Measurements from ENCODE around the gene CD1C. TPM values are rescaled to one million over a fixed set of nuclear protein-coding genes. Genes with fewer than 3 reads are reported as not detected.

Gene CD1C
- total RNA-seq, 2 experiments from 2014 or later = not detected

DNA sequence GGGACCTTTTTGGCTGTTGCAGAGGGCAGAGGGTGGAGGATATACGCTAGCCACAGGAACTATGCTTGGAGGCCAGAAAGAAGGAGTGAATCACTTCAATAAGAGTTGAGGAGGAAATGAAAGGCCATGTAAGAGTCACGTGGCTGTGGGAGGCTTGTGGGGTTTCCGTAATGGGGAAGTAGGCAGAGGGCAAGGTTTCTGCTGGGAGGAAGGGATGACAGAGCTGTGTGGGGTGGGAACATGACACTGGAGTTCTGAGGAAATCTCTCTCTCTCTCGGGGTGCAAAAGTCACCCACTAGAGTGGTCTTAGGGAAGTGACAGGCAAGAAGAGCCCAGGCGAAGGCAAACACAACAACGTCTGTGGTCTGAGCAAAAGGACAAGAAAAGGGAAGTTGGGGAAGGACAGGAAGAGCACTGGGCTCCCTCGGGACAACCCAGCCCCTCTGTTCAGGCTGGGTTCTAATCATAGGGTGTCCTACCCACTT, 3.9 kb upstream of the CD1C start:
- peak overlapping the region; percentile 38 for H3K27ac Mint-ChIP-seq
- POLR2A ChIA-PET = no interaction called here

DNA sequence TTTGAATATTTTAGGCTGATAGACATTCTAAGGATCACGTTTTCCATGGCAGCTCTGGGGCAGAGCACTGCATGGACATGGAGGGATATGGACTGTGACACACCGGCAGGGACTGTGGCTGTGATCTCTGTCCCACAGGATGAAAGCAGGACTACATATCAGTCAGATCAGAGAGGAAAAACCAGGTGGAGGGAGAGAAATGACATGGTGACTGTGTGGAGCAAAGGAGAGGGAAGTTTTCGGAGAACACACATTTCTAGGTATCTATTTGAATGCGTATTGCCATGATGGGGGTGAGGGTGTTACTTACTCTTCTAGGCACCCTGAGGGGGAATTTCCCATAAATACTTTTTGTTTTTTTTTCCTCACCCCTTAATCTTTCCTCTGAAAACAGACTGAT, 3.2 kb upstream of the CD1C start:
- Mint-ChIP-seq H3K27me3 (peaks cover 4% of the 10 kb centered on the region), H3K4me1 (peaks cover 10% of the 10 kb centered on the region), H3K27ac (no peak overlapping the region), H3K36me3 (ENCODE audit: low read depth) (no peaks in the 10 kb centered on the region), H3K9me3 (no peaks in the 10 kb centered on the region), H3K4me3 (no peak overlapping the region)
- DNase-seq = no peak
- CTCF ChIA-PET = no interaction called here
- POLR2A ChIA-PET = no interaction called here

More for the DNA sequence above, 3.9 kb upstream of the CD1C start:
- no peaks in the 10 kb centered on the region for H3K36me3 Mint-ChIP-seq (ENCODE audit: low read depth)
- no peak overlapping the region for H3K4me3 Mint-ChIP-seq
- peaks cover 4% of the 10 kb centered on the region for H3K9me3 Mint-ChIP-seq
- CTCF ChIA-PET = no interaction called here
- H3K27me3 Mint-ChIP-seq = peaks cover 4% of the 10 kb centered on the region
- no peak for DNase-seq
- H3K4me1 Mint-ChIP-seq = peaks cover 10% of the 10 kb centered on the region

DNA sequence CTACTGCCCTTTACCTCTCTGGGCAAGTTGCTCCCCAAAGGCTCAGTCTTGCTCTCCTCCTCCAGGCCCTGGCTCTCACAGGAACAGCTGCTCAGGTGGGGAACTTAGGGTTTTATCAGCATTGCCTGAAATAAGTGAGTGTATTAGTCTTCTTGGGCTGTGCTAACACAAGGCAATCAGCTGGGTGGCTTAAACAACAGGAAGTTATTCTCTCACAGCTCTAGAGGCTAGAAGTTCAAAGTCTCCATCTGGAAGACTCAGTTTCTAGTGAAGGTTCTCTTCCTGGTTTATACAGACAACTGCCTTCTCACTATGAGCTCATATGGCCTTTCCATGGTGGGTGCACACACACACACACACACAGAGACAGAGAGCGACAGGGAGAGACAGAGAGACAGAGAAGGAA, 2.8 kb upstream of the CD1C start:
- Mint-ChIP-seq H3K4me3 (no peak overlapping the region), H3K27me3 (peaks cover 4% of the 10 kb centered on the region), H3K27ac (no peak overlapping the region), H3K4me1 (peaks cover 10% of the 10 kb centered on the region), H3K36me3 (ENCODE audit: low read depth) (no peaks in the 10 kb centered on the region), H3K9me3 (no peaks in the 10 kb centered on the region)
- no peak for DNase-seq
- ChIA-PET CTCF (no interaction called here), POLR2A (no interaction called here)

DNA sequence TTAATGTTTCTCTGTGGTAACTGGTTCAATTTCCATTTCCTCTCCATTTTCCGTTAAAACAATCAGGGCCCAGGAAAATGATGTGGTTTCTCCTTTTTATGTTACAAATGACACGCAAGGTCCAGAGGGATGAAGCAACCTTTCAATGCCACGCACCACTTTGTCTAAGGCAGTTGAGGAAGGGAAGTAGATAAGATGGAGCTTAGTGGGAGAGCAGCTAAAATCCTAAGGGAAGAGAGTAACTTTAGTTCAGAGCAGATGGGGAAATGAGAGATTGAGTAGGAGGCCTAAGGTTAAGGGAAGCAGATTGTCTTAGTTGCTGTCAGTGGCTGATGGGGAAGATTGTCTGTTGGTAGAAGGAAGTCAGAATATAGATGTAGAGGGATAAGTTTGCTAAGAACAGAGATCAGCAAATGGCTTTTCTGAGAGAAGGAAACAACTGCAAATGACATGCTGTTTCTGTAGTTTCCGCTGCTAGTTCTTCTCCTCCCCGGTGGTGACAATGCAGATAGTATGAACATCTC, 660 bp downstream of the CD1C start:
- Mint-ChIP-seq H3K4me1 (peaks cover 8% of the 10 kb centered on the region), H3K27me3 (no peaks in the 10 kb centered on the region), H3K27ac (no peak overlapping the region), H3K36me3 (ENCODE audit: low read depth) (no peaks in the 10 kb centered on the region), H3K4me3 (no peak overlapping the region), H3K9me3 (no peaks in the 10 kb centered on the region)
- CTCF ChIA-PET = no interaction called here
- POLR2A ChIA-PET = no interaction called here
- DNase-seq = no peak

DNA sequence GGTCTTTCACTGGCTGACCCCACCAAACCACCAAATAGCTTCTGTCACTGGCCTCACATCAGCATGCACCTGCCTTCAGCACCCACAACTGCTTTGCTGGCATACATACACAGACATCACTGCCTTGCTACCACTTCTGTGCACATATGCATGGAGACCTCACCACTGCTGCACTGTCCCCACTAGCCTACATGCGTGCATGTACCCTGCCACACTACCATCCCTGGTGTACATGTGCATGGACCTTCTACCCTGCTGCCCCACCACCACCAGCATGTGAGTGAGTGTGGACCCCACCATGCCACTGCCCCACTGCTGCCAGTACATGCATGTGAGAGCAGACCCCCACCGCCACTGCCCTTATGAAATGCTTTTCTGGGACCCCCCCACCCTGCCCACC, 6.1 kb downstream of the CD1C start:
- Mint-ChIP-seq H3K9me3 (peaks cover 9% of the 10 kb centered on the region), H3K36me3 (ENCODE audit: low read depth) (no peaks in the 10 kb centered on the region), H3K4me1 (no peaks in the 10 kb centered on the region), H3K27me3 (peaks cover 12% of the 10 kb centered on the region), H3K4me3 (no peak overlapping the region), H3K27ac (no peak overlapping the region)
- CTCF ChIA-PET = no interaction called here
- no peak for DNase-seq
- POLR2A ChIA-PET = no interaction called here

DNA sequence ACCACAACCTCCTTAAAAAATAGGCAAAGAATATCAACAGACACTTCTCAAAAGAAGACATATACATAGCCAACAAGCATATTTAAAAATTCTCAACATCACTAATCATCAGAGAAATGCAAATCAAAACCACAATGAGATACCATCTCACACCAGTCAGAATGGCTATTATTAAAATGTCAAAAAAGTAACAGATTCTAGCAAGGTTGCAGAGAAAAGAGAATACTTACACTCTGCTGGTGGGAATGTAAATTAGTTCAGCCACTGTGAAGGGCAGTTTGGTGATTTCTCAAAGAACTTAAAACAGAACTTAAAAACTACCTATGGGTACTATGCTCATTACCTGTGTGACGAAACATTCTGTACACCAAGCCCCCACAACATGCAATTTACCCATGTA, 20.9 kb downstream of the CD1C start:
- Mint-ChIP-seq H3K36me3 (ENCODE audit: low read depth) (no peaks in the 10 kb centered on the region), H3K4me3 (no peak overlapping the region), H3K27me3 (no peaks in the 10 kb centered on the region), H3K4me1 (no peaks in the 10 kb centered on the region), H3K9me3 (peaks cover 3% of the 10 kb centered on the region), H3K27ac (no peak overlapping the region)
- CTCF ChIA-PET = no interaction called here
- DNase-seq = no peak
- POLR2A ChIA-PET = no interaction called here

DNA sequence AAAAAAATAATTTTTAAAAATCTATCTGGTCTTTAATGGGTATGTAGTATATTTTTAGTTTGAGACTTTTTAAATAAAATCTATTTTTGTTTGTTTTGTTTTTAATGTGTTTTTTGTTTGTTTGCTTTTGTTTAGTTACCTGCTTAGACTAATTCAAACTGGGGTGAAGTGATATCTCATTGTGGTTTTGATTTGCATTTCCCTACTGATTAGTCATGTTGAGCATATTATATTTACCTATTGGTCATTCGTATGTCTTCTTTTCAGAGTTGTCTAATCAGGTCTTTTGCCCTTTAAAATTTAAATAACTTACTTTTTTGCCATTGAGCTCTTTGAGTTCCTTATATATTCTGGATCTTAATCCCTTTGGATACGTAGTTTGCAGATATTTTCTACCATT, 21.3 kb downstream of the CD1C start:
- H3K27ac Mint-ChIP-seq = no peak overlapping the region
- CTCF ChIA-PET = no interaction called here
- no peaks in the 10 kb centered on the region for H3K4me1 Mint-ChIP-seq
- H3K4me3 Mint-ChIP-seq = no peak overlapping the region
- H3K27me3 Mint-ChIP-seq = no peaks in the 10 kb centered on the region
- POLR2A ChIA-PET = no interaction called here
- H3K36me3 Mint-ChIP-seq (ENCODE audit: low read depth) = no peaks in the 10 kb centered on the region
- peaks cover 3% of the 10 kb centered on the region for H3K9me3 Mint-ChIP-seq
- DNase-seq = no peak

DNA sequence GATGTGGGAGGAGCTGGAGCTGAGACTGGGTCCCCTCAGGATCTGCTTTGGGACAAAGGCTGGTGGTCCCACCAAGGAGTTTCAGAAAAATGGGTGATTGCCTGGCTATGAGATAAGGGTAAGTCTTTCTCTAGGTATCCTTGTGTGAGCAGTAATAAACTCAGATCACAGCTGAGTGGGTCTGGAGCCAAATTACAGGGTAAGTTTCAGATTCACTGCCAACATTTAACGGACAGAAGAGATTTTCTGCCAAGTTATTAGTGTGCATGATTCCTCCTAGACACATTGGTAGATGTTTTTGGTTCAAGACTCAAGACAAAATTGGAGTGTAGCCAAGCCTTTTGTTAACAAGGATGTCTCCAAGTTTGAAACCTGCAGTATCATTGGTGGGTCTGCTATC, 34.1 kb downstream of the CD1C start:
- no peak for DNase-seq
- Mint-ChIP-seq H3K27ac (no peak overlapping the region), H3K36me3 (ENCODE audit: low read depth) (no peaks in the 10 kb centered on the region), H3K4me1 (no peaks in the 10 kb centered on the region), H3K27me3 (peaks cover 5% of the 10 kb centered on the region), H3K9me3 (no peaks in the 10 kb centered on the region), H3K4me3 (no peak overlapping the region)
- CTCF ChIA-PET = no interaction called here
- POLR2A ChIA-PET = no interaction called here

DNA sequence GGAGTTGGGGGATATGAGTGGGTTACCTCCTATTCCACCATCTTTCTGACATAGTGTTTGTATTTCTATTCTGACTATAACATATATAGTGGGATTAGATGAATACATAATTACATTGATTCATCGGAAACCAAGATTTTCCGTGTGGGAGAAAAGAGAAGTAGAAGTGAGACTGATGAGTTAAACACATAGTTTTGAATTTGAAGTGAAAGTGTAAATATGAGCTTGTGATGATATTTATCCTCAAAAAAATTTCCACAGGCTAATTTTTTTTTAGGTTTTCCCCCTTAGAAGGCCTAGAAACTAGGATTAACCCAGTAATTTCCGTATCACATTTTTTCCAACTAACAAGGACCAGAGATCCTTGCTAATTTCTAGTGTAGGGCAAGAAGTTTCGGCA, 34.7 kb downstream of the CD1C start:
- ChIA-PET POLR2A (no interaction called here), CTCF (no interaction called here)
- Mint-ChIP-seq H3K36me3 (ENCODE audit: low read depth) (no peaks in the 10 kb centered on the region), H3K27ac (no peak overlapping the region), H3K27me3 (peaks cover 5% of the 10 kb centered on the region), H3K9me3 (no peaks in the 10 kb centered on the region), H3K4me1 (no peaks in the 10 kb centered on the region), H3K4me3 (no peak overlapping the region)
- no peak for DNase-seq

DNA sequence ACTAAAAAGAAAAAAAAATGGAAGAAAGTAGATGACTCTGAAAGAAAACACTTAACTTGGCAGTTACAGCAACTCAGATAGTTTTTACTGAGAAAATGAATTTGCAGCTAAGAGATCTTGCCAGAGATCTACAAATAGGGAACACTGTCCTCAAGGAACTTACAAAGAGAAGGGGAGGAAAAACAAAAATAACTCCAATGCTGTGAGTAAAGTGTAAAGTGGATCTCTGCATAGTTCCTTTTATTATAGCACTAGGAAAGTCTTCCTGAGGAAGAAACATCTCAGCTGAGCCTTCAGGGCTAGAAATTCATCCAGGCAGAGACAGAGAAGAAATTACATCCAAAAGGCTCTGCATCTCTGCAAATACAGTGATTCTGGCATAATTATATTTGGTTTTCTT, 37.8 kb downstream of the CD1C start:
- POLR2A ChIA-PET = no interaction called here
- CTCF ChIA-PET = no interaction called here
- H3K27ac Mint-ChIP-seq = no peak overlapping the region
- H3K9me3 Mint-ChIP-seq = no peaks in the 10 kb centered on the region
- H3K27me3 Mint-ChIP-seq = peaks cover 3% of the 10 kb centered on the region
- no peak overlapping the region for H3K4me3 Mint-ChIP-seq
- H3K4me1 Mint-ChIP-seq = no peaks in the 10 kb centered on the region
- DNase-seq = no peak
- H3K36me3 Mint-ChIP-seq (ENCODE audit: low read depth) = no peaks in the 10 kb centered on the region

DNA sequence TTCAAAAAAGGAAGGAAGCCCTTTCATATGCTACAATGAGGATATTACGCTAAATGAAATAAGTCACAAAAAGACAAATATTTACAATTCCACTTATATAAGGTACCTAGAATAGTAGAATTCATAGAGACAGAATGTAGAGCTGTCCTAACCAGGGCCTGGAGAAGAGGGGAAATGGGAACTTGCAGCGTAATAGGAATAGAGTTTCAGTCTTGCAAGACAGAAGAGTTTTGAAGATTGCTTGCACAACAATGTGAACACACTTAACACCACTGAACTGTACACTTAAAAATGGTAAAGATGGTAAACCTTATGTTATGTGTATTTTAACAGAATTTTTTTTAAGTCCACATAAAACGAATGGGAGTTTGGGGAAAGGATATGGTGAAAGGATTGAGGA, 38.7 kb downstream of the CD1C start:
- H3K4me1 Mint-ChIP-seq = peaks cover 3% of the 10 kb centered on the region
- no peak overlapping the region for H3K4me3 Mint-ChIP-seq
- H3K36me3 Mint-ChIP-seq (ENCODE audit: low read depth) = no peaks in the 10 kb centered on the region
- peaks cover 4% of the 10 kb centered on the region for H3K27me3 Mint-ChIP-seq
- no peak overlapping the region for H3K27ac Mint-ChIP-seq
- ChIA-PET POLR2A (no interaction called here), CTCF (no interaction called here)
- H3K9me3 Mint-ChIP-seq = no peaks in the 10 kb centered on the region
- DNase-seq = no peak

DNA sequence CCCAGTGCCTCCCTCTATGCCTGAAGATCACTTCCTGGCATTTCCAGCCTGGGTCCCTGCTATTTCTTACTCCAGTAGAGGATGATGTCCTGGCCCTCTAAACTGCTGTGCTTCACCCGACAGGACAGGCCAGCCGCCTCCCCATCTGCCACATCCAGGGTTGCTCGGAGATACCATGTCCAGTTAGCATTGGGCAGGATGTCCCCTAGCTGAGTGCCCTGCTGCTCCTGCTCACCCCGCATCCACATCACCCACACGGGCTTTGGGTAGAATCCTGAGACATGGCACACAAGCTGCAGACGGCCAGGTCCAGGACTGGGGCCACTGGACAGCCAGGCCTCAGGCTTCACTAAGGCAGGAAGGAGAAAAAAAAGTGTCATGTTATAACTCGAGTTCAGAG, 39.6 kb downstream of the CD1C start:
- Mint-ChIP-seq H3K27ac (no peak overlapping the region), H3K4me3 (no peak overlapping the region), H3K36me3 (ENCODE audit: low read depth) (no peaks in the 10 kb centered on the region), H3K4me1 (peaks cover 10% of the 10 kb centered on the region), H3K27me3 (peaks cover 5% of the 10 kb centered on the region), H3K9me3 (no peaks in the 10 kb centered on the region)
- DNase-seq = no peak
- POLR2A ChIA-PET = interaction anchor here (0.9 kb wide), 1 partner anchor 125 kb away, joined by 3 read pairs; no protein-coding TSS in a partner anchor
- CTCF ChIA-PET = interaction anchor here (3.1 kb wide), 1 partner anchor 126 kb away, joined by 49 read pairs; no protein-coding TSS in a partner anchor

DNA sequence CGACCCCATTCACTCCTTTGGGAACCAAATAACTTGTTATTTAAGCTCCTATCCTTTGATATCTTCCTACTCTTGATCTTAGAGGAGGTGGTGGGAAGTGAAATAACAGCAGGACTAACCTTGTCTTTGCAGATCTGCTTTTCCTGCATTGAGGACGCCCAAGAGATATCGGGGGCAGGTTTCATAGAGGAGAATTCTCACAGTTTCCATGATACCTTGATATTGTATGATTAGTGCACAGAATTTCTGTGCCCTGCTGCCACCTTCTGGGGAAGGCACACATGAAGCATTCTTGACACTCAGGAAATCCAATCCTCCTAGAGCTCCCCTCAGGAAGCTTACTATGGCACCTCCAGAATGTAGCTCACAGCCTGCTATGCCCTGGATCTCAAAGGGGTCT, 40.0 kb downstream of the CD1C start:
- Mint-ChIP-seq H3K27me3 (peaks cover 5% of the 10 kb centered on the region), H3K36me3 (ENCODE audit: low read depth) (no peaks in the 10 kb centered on the region), H3K4me3 (no peak overlapping the region), H3K9me3 (no peaks in the 10 kb centered on the region), H3K4me1 (peaks cover 14% of the 10 kb centered on the region), H3K27ac (no peak overlapping the region)
- CTCF ChIA-PET = interaction anchor here (0.8 to 3.1 kb wide), 3 partner anchors 82 to 127 kb away, joined by 3 to 49 read pairs (median 3); no protein-coding TSS in a partner anchor
- POLR2A ChIA-PET = interaction anchor here (0.9 kb wide), 1 partner anchor 126 kb away, joined by 3 read pairs; no protein-coding TSS in a partner anchor
- DNase-seq = no peak

DNA sequence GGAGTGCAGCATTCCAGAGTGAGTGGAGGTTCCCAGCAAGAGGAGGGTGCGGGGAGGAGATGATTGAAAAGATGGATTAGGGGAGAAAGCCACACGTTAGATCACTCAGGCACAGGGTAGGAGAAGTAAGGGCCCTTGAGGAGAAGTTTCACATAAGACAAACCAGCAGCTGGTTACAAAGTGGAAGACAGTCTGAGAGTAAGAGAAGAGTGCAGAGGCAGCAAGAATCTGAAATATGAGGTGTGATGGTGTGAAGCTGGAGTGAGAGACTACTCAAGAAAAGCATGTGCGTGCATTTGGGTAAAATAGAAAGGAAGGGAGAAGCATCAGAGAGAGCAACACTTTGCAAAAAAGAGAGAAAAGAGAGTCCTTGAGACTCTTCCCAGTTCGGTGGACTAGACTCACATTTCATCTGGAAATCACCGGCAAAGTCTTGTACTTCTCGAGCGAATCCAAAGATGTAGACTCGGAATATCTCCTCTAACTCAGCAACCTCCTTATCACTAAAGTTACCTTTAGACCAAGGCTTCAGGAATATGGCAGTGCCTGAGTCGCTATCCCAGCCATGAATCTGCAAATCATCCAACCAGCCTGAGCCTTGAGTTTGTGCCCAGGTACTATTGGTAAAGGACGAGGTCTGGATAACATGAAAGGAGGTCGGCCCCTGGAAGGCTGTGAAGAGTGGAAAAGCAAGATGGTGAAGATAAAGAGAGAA, 40.8 kb downstream of the CD1C start:
- H3K27ac Mint-ChIP-seq = no peak overlapping the region
- no peaks in the 10 kb centered on the region for H3K9me3 Mint-ChIP-seq
- no peak for DNase-seq
- H3K4me1 Mint-ChIP-seq = peaks cover 17% of the 10 kb centered on the region
- H3K36me3 Mint-ChIP-seq (ENCODE audit: low read depth) = no peaks in the 10 kb centered on the region
- ChIA-PET POLR2A (interaction anchor here (0.9 kb wide), 1 partner anchor 127 kb away, joined by 3 read pairs; no protein-coding TSS in a partner anchor), CTCF (interaction anchor here (0.8 to 3.1 kb wide), 3 partner anchors 83 to 127 kb away, joined by 3 to 49 read pairs (median 3); no protein-coding TSS in a partner anchor)
- peaks cover 4% of the 10 kb centered on the region for H3K27me3 Mint-ChIP-seq
- H3K4me3 Mint-ChIP-seq = no peak overlapping the region

Measured in activated CD4-positive, alpha-beta memory T cell treated with anti-CD3 and anti-CD28 coated beads, Interleukin-2, amount 10 ng/mL, durations not matched to agents 7 days and 5 days (primary cell).